Tibial artery (tissue), 4 donors: ENCODE results near the gene UBL4B.
"Not testable (repeated sequence)": the region's sequence is repeated elsewhere in the genome, so short reads cannot be mapped to it uniquely, and the experiment has no call there.

ENCODE experiments used
- DNase-seq, 2 donors: peaks; one replicate each; pipeline ENCODE4 v3.0.0-alpha.2; 2019
- H3K27ac ChIP-seq, 2 donors: fragments of 200-600 bp; sonication (generic) in 1 of 2; 1 replicate in 1 of 2; 2 replicates in 1 of 2; pipeline ENCODE4 v1.5.1; 2018 to 2019; ENCODE audit warnings: mild to moderate bottlenecking in 1 of 2
- H3K27me3 ChIP-seq, 2 donors: fragments of 200-600 bp; sonication (generic) in 1 of 2; one replicate each; pipeline versions ENCODE4 v1.5.1 to v1.6.0; 2016 to 2019
- H3K36me3 ChIP-seq, 3 donors: fragments of 200-600 bp; sonication (generic) in 2 of 3; one replicate each; pipeline ENCODE4 v1.5.1; 2016 to 2019; ENCODE audit warnings: mild to moderate bottlenecking in 2 of 3
- H3K4me1 ChIP-seq, 4 donors: fragments of 200-600 bp; sonication (generic) in 2 of 4; 1 replicate in 3 of 4; 2 replicates in 1 of 4; pipeline ENCODE4 v1.5.1; 2016 to 2019
- H3K4me3 ChIP-seq, 2 donors: fragments of 200-600 bp; sonication (generic) in 1 of 2; 1 replicate in 1 of 2; 2 replicates in 1 of 2; pipeline ENCODE4 v1.5.1; 2018 to 2019; ENCODE audit warnings: mild to moderate bottlenecking in 2 of 2
- H3K9me3 ChIP-seq, 3 donors: fragments of 200-600 bp; sonication (generic) in 1 of 3; one replicate each; pipeline ENCODE4 v1.5.1; 2016 to 2019
- intact Hi-C: fragments of 100-400 bp; cut with DNase I; formaldehyde crosslinking; loops from one replicate; pipeline ENCODE4 v1.15.0; 2023; ENCODE audit warnings: low total_unique reads
- TF ChIP-seq, protein P1 (sequence below), 2 experiments: fragments of 200-600 bp in 1 of 2; fragments of 450-650 bp in 1 of 2; IDR thresholded peaks; one replicate each; pipeline ENCODE4 v1.5.1; 2017 to 2019; ENCODE audit warnings: antibody characterized with exemption in 2 of 2, mild to moderate bottlenecking in 1 of 2, moderate library complexity in 1 of 2

Gene UBL4B

DNA sequence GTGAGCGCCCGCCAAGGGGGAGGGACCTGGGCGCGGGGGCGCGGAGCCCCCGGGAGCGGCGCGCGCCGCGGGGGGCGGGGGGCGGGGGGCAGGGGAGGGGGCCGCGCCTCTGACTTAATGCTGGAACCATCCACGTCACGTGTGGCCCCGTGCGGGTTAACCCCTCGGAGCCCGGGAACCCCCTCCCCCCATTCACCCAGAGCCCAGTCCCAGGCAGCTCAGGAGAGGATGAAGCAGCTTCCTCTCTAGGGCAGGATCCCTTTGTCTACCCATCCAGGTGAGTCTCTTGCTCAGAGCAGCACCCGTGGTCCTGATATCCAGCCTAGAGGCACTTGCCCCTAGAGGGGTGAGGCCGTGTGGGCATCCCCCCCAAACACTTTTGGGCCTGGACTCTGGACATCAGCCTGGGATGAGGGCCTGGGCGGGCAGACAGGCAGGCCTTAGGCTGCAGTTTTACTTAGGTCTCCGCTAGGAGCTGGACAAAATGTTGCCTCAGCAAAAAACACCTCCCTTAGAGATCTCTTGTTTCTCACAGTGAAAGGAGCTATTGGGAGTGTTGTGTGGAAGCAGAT, 41.5 kb upstream of the UBL4B start, which contains the start of gene ALX3:
ALX3 (minus strand) TSS at position 2 of the 572 bp plus-strand sequence. CDS start 60 bp downstream, outside the sequence.
- Histone ChIP-seq H3K4me1 (peaks cover 0 to 19% (median 7%) of the 10 kb centered on the region in 4 donors), H3K27me3 (peaks cover 0 to 57% of the 10 kb centered on the region in 2 donors), H3K9me3 (peaks cover 0 to 9% (median 3%) of the 10 kb centered on the region in 3 donors), H3K36me3 (no peaks in the 10 kb centered on the region), H3K4me3 (no peak within 1 kb of the TSS), H3K27ac (no peak within 1 kb of the TSS)
- DNase-seq: no peak
- intact Hi-C loops: no loop called here
- TF ChIP-seq, protein P1, sequence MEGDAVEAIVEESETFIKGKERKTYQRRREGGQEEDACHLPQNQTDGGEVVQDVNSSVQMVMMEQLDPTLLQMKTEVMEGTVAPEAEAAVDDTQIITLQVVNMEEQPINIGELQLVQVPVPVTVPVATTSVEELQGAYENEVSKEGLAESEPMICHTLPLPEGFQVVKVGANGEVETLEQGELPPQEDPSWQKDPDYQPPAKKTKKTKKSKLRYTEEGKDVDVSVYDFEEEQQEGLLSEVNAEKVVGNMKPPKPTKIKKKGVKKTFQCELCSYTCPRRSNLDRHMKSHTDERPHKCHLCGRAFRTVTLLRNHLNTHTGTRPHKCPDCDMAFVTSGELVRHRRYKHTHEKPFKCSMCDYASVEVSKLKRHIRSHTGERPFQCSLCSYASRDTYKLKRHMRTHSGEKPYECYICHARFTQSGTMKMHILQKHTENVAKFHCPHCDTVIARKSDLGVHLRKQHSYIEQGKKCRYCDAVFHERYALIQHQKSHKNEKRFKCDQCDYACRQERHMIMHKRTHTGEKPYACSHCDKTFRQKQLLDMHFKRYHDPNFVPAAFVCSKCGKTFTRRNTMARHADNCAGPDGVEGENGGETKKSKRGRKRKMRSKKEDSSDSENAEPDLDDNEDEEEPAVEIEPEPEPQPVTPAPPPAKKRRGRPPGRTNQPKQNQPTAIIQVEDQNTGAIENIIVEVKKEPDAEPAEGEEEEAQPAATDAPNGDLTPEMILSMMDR (IDR thresholded peaks at IDR 0.05): no peak

DNA sequence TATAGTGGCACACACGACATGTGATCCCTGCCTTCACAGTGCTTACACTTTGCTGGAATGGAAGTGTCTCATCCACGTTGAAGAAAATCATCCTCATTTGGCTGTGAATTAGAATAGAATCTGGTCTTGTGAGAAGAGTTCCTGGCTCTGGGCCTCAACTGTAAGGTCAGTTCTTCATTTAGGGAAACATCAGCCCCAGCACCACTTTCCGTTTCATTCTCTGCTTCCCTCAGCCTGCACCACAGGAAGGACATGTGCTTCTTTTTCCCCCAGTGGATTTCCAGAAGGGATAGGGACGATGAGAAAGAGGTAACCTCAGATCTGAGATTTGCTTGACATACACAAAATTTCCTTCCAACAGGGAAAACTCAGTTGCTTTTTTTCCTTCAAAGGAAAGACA, 38.1 kb upstream of the UBL4B start:
- peaks cover 0 to 17% (median 7%) of the 10 kb centered on the region in 4 donors for H3K4me1 ChIP-seq
- H3K27ac ChIP-seq: no peak overlapping the region
- H3K27me3 ChIP-seq: peaks cover 0 to 33% of the 10 kb centered on the region in 2 donors
- TF ChIP-seq, protein P1 (IDR thresholded peaks at IDR 0.05): no peak
- no peak for DNase-seq
- peaks cover 0 to 2% (median 0%) of the 10 kb centered on the region in 3 donors for H3K9me3 ChIP-seq
- intact Hi-C loops: no loop called here
- no peaks in the 10 kb centered on the region for H3K36me3 ChIP-seq
- H3K4me3 ChIP-seq: no peak overlapping the region

DNA sequence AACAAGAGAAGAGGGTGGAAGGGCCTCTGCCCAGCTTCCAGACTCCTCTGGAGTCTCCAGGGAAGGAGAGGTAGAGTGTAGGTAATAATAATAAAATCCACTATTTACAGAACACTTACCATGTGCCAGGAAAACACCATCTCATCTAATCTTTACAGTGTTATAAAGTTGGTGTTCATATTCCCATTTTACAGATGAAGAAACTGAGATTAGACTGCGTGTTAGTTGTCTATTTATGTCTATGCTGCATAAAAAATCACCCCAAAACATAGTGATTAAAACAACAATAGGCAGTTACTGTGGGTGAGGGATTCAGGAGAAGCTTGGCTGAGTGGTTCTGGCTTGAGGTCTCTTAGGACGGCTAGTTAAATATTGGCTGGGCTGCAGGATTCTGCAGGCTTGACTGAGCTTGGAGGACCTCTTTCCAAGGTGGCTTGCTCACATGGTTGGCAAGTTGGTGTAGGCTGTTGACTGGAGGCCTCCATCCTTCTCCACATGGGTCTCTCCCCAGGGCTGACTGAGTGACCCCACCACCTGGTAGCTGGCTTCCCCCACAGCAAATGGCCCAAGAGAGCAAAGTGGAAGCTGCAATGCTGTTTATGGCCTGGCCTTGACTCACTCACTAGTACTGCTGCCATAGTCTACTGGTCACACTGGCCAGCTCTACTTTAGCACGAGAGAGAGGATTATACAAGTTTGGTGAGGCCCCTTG, 35.3 kb upstream of the UBL4B start:
- H3K36me3 ChIP-seq: no peaks in the 10 kb centered on the region
- DNase-seq: no peak
- TF ChIP-seq, protein P1 (IDR thresholded peaks at IDR 0.05): no peak
- H3K4me1 ChIP-seq: no peaks in the 10 kb centered on the region
- peaks cover 0 to 6% of the 10 kb centered on the region in 2 donors for H3K27me3 ChIP-seq
- H3K27ac ChIP-seq: no peak overlapping the region
- no peak overlapping the region for H3K4me3 ChIP-seq
- H3K9me3 ChIP-seq: no peaks in the 10 kb centered on the region
- intact Hi-C loops: no loop called here

DNA sequence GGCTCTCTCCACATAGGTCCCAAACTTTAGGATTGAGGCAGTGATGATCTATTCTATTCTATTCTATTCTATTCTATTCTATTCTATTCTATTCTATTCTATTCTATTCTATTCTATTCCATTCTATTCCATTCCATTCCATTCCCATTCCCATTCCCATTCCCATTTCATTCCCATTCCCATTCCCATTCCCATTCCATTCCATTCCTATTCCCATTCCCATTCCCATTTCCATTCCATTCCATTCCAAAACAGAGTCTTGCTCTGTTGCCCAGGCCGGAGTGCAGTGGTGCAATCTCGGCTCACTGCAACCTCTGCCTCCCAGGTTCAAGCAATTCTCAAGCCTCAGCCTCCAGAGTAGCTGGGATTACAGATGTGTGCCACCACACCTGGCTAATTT, 32.2 kb upstream of the UBL4B start:
- H3K9me3 ChIP-seq, intact Hi-C loops, H3K4me3 ChIP-seq, H3K4me1 ChIP-seq, H3K27ac ChIP-seq, H3K36me3 ChIP-seq, H3K27me3 ChIP-seq, DNase-seq: not testable (repeated sequence)

DNA sequence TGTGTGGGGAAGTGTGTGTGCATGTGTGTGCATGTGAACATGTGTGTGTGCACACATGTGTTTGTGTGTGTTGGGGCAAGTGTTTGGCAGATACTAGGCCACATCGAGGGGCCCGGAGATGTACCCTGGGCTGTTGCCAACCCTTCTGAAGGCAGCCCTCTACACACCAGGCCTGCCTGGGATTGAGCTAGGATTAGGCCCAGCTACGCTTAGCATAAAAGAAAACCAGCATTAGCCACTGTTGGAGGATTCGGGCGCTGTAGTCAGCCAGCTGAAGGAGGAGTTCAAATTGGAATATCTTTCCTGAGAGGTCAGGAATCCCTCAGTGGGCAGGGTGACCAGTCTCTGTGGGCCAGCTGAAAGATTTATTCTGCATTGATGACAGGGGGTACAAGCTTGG, 31.2 kb upstream of the UBL4B start:
- no peak for DNase-seq
- no peaks in the 10 kb centered on the region for H3K9me3 ChIP-seq
- no peak overlapping the region for H3K4me3 ChIP-seq
- TF ChIP-seq, protein P1 (IDR thresholded peaks at IDR 0.05): no peak
- intact Hi-C loops: no loop called here
- no peaks in the 10 kb centered on the region for H3K36me3 ChIP-seq
- no peak overlapping the region for H3K27ac ChIP-seq
- no peaks in the 10 kb centered on the region for H3K27me3 ChIP-seq
- H3K4me1 ChIP-seq: peaks cover 0 to 12% (median 0%) of the 10 kb centered on the region in 4 donors

DNA sequence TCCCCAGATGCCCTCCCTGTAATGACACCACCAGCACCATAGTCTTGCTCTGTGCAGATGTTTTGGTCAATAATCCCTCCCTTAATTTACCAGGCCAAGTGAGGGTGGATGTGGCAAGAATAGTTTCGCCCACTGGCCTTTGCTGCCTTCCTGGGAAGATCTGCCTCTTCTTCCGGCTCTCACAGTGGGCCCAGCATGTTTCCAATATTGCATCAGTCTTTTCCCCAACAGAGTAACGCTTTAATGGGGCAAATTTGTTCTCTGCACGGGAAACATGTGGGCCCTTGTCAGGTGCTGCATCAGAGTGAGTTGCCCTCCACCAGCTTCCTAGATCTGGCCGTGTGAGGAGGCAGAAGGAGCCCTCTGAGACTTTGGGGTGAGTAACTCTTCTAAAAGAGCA, 29.8 kb upstream of the UBL4B start:
- intact Hi-C loops: no loop called here
- H3K27ac ChIP-seq: no peak overlapping the region
- no peaks in the 10 kb centered on the region for H3K36me3 ChIP-seq
- peaks cover 0 to 12% (median 2%) of the 10 kb centered on the region in 4 donors for H3K4me1 ChIP-seq
- no peaks in the 10 kb centered on the region for H3K9me3 ChIP-seq
- TF ChIP-seq, protein P1 (IDR thresholded peaks at IDR 0.05): no peak
- DNase-seq: no peak
- no peak overlapping the region for H3K4me3 ChIP-seq
- no peaks in the 10 kb centered on the region for H3K27me3 ChIP-seq
